IMR-90 (cell line): Measurements from ENCODE around the gene ARL6. TPM values are rescaled to one million over a fixed set of nuclear protein-coding genes. Genes with fewer than 3 reads are reported as not detected.

ENCODE experiments used
- ATAC-seq: fragments of 200-7000 bp; cut with Tn5 transposase; 2 replicates; pipeline ENCODE4 v1.9.1; 2020; ENCODE audit warnings: low read depth, mild to moderate bottlenecking, moderate library complexity
- BruUV-seq: library from RNA; stranded (reverse); fragments of 400-500 nt; replicated peaks from 2 replicates; lab custom pipeline; 2021; lab: Mats Ljungman, UMichigan
- CTCF ChIA-PET: fragments of 300-600 bp; formaldehyde crosslinking; extraction: SDS; loops from one replicate; lab custom pipeline; 2021; ENCODE audit warnings: antibody characterized with exemption; lab: Yijun Ruan, JAX
- POLR2A ChIA-PET: fragments of 300-600 bp; sonication (Branson Sonifier 250); formaldehyde crosslinking; loops from one replicate; lab custom pipeline; 2022; ENCODE audit warnings: antibody characterized with exemption; ENCODE audit not compliant: unreplicated experiment; lab: Charles Lee
- DNase-seq: peaks from one replicate; pipeline ENCODE4 v3.0.0; 2013
- H2AFZ ChIP-seq: replicated peaks from 2 replicates; pipeline ENCODE3; 2013; ENCODE audit warnings: low read length, mild to moderate bottlenecking; ENCODE audit not compliant: poor library complexity
- H2AK5ac ChIP-seq: 2 replicates; pipeline ENCODE4 v1.6.1; 2013; ENCODE audit warnings: low read depth, low read length, inconsistent platforms
- H2AK9ac ChIP-seq: replicated peaks from 2 replicates; pipeline ENCODE3; 2013; ENCODE audit warnings: mild to moderate bottlenecking, low read depth, low read length, moderate library complexity; ENCODE audit not compliant: poor library complexity
- H2BK120ac ChIP-seq: 2 replicates; pipeline ENCODE4 v1.6.1; 2013; ENCODE audit warnings: low read depth, low read length, inconsistent platforms
- H2BK15ac ChIP-seq: 3 replicates; pipeline ENCODE4 v1.6.1; 2013; ENCODE audit warnings: low read depth, low read length, inconsistent platforms
- H2BK20ac ChIP-seq: 2 replicates; pipeline ENCODE4 v1.6.1; 2013; ENCODE audit warnings: low read depth, mild to moderate bottlenecking, inconsistent platforms, low read length, moderate library complexity
- H2BK5ac ChIP-seq: 2 replicates; pipeline ENCODE4 v1.6.1; 2013; ENCODE audit warnings: mild to moderate bottlenecking, low read depth, low read length, inconsistent platforms; ENCODE audit not compliant: poor library complexity, severe bottlenecking
- H3K14ac ChIP-seq: replicated peaks from 2 replicates; pipeline ENCODE4 v1.6.1; 2013; ENCODE audit warnings: low read depth, low read length, inconsistent platforms
- H3K18ac ChIP-seq: 2 replicates; pipeline ENCODE4 v1.6.1; 2013; ENCODE audit warnings: low read depth, low read length, control low read depth
- H3K23ac ChIP-seq: 2 replicates; pipeline ENCODE4 v1.6.1; 2013; ENCODE audit warnings: low read depth, low read length, inconsistent platforms
- H3K27ac ChIP-seq: 2 replicates; pipeline ENCODE4 v1.5.1; 2013; ENCODE audit warnings: mild to moderate bottlenecking, control low read depth, low read length; ENCODE audit not compliant: insufficient read depth
- H3K27me3 ChIP-seq: 2 replicates; pipeline ENCODE4 v1.6.1; 2013; ENCODE audit warnings: low read length; ENCODE audit not compliant: control insufficient read depth, insufficient read depth
- H3K36me3 ChIP-seq: 2 replicates; pipeline ENCODE4 v1.6.1; 2013; ENCODE audit warnings: low read length, mixed read lengths; ENCODE audit not compliant: control insufficient read depth, insufficient read depth
- H3K4ac ChIP-seq: 2 replicates; pipeline ENCODE4 v1.6.1; 2013; ENCODE audit warnings: low read depth, low read length, inconsistent platforms
- H3K4me1 ChIP-seq: 2 replicates; pipeline ENCODE4 v1.6.1; 2013; ENCODE audit warnings: low read length, mixed read lengths; ENCODE audit not compliant: control insufficient read depth, insufficient read depth
- H3K4me2 ChIP-seq: 2 replicates; pipeline ENCODE4 v1.6.1; 2013; ENCODE audit warnings: low read depth, mild to moderate bottlenecking, control low read depth, low read length, moderate library complexity
- H3K4me3 ChIP-seq: 2 replicates; pipeline ENCODE4 v1.5.1; 2013; ENCODE audit warnings: low read depth, mild to moderate bottlenecking, control low read depth, low read length, moderate library complexity; ENCODE audit not compliant: insufficient read depth
- H3K56ac ChIP-seq: 2 replicates; pipeline ENCODE4 v1.6.1; 2013; ENCODE audit warnings: low read length, inconsistent platforms; ENCODE audit not compliant: insufficient read depth; ENCODE audit errors: extremely low read depth
- H3K79me1 ChIP-seq, 2 experiments: 2 replicates each; pipeline ENCODE4 v1.6.1; 2013; ENCODE audit warnings: low read length in 2 of 2, inconsistent platforms in 1 of 2, low read depth in 1 of 2
- H3K9ac ChIP-seq: 2 replicates; pipeline ENCODE4 v1.6.1; 2013; ENCODE audit warnings: low read depth, low read length, control low read depth
- H3K9me1 ChIP-seq: 2 replicates; pipeline ENCODE4 v1.6.1; 2013; ENCODE audit warnings: low read length, inconsistent platforms; ENCODE audit not compliant: insufficient read depth
- H3K9me3 ChIP-seq: 2 replicates; pipeline ENCODE4 v1.6.1; 2013; ENCODE audit warnings: low read length; ENCODE audit not compliant: control insufficient read depth, insufficient read depth
- H4K20me1 ChIP-seq: 2 replicates; pipeline ENCODE4 v1.6.1; 2013; ENCODE audit warnings: low read length, inconsistent platforms; ENCODE audit not compliant: insufficient read depth
- H4K5ac ChIP-seq: 2 replicates; pipeline ENCODE4 v1.6.1; 2013; ENCODE audit warnings: mild to moderate bottlenecking, low read depth, low read length, control low read depth
- H4K8ac ChIP-seq, 2 experiments: 2 replicates each; pipeline ENCODE4 v1.6.1; 2013; ENCODE audit warnings: low read depth in 2 of 2, low read length in 2 of 2, control low read depth in 1 of 2, inconsistent platforms in 1 of 2
- H4K91ac ChIP-seq: 2 replicates; pipeline ENCODE4 v1.6.1; 2013; ENCODE audit warnings: low read depth, low read length, inconsistent platforms; ENCODE audit not compliant: insufficient read depth
- RCOR1 ChIP-seq: IDR thresholded peaks from 2 replicates; pipeline ENCODE4 v1.6.1; 2012; ENCODE audit warnings: mild to moderate bottlenecking, low read length, improper control_type of control experiment; ENCODE audit not compliant: insufficient replicate concordance
- WGBS, 2 experiments: methylation state at CpG; one replicate each; pipeline versions ENCODE4 v1.1.5 to v1.1.7; 2013; ENCODE audit warnings: missing lambda C conversion rate in 2 of 2; ENCODE audit not compliant: insufficient read length in 1 of 2; ENCODE audit errors: extremely low coverage in 2 of 2; 5-methylcytosine and 5-hydroxymethylcytosine counted together
- dilution Hi-C: fragments of 300-500 bp; cut with HindIII; formaldehyde crosslinking; loops from one replicate; pipeline ENCODE4 v1.14.3; 2018; ENCODE audit warnings: low sequenced_read_pairs; ENCODE audit not compliant: unreplicated experiment
- in situ Hi-C: fragments of 300-500 bp; cut with MboI; formaldehyde crosslinking; loops from 3 replicates; pipeline ENCODE4 v1.14.3; 2019; ENCODE audit warnings: low sequenced_read_pairs, inconsistent platforms, mixed read lengths
- intact Hi-C: fragments of 100-400 bp; cut with micrococcal nuclease; formaldehyde crosslinking; loops from 2 replicates; pipeline ENCODE4 v1.10.0; 2022
- polyA plus RNA-seq, 3 experiments: library from polyadenylated mRNA; depleted of rRNA; stranded (reverse); fragments of >200 nt; gene quantifications; 2 replicates each; pipeline ENCODE4 v1.2.3, GENCODE V29; 2012; ENCODE audit warnings: low replicate concordance in 1 of 3
- total RNA-seq: library from RNA; depleted of rRNA; stranded (reverse); fragments of >200 nt; gene quantifications from 2 replicates; pipeline ENCODE4 v1.2.3, GENCODE V29; 2012; rRNA removed

The ARL6 gene
- total and polyA plus RNA-seq, 2 of the 4 experiments (the other 2 are of a cell fraction) = 3.1 to 3.4 TPM

- no CpG with 5 or more reads among the region's 3 CpGs for WGBS, 2 experiments
- in situ Hi-C loops (no loop called here), dilution Hi-C loops (no loop called here), intact Hi-C loops (no loop called here)
- no peak overlapping the region for H2BK20ac ChIP-seq
- BruUV-seq = no TSS peak
- CTCF ChIA-PET = no interaction called here
- H3K36me3 ChIP-seq = peaks cover 6% of the 10 kb centered on the region
- no peak overlapping the region for H2BK120ac ChIP-seq
- no peak overlapping the region for H3K4me3 ChIP-seq
- no peaks in the 10 kb centered on the region for H3K27me3 ChIP-seq
- H3K79me1 ChIP-seq = peaks cover 6 to 20% of the 10 kb centered on the region in 2 experiments; a peak in 2 of 4 replicates
- no peak overlapping the region for H3K18ac ChIP-seq
- no peak overlapping the region for H4K5ac ChIP-seq
- H2BK5ac ChIP-seq = no peak overlapping the region
- DNase-seq = no peak
- no peak overlapping the region for H3K23ac ChIP-seq
- no peak for ATAC-seq
- no peak overlapping the region for H2AK9ac ChIP-seq
- no peak overlapping the region for H3K9ac ChIP-seq
- H4K8ac ChIP-seq = no peak overlapping the region
- H3K27ac ChIP-seq = no peak overlapping the region
- no peak for TF ChIP-seq RCOR1
- no peaks in the 10 kb centered on the region for H3K9me1 ChIP-seq
- H4K91ac ChIP-seq = no peak overlapping the region
- POLR2A ChIA-PET = no interaction called here
- H3K4me1 ChIP-seq = no peaks in the 10 kb centered on the region
- H4K20me1 ChIP-seq = no peaks in the 10 kb centered on the region
- no peak overlapping the region for H2AFZ ChIP-seq
- no peak overlapping the region for H3K4me2 ChIP-seq
- no peak overlapping the region for H3K56ac ChIP-seq
- no peak overlapping the region for H3K14ac ChIP-seq
- no peaks in the 10 kb centered on the region for H3K9me3 ChIP-seq
- no peak overlapping the region for H2AK5ac ChIP-seq
- H3K4ac ChIP-seq = no peak overlapping the region
- no peak overlapping the region for H2BK15ac ChIP-seq
These were observed 84.2 kb downstream of the ARL6 start for GRCh38 chr3:97848779-97849178.

Other genes starting within 250 kb of the ARL6 start
- 23.9 and 26.2 TPM in 2 replicates for gene CRYBG3, start 57.3 kb downstream of the ARL6 start, total RNA-seq
- gene CRYBG3, start 57.3 kb downstream of the ARL6 start, polyA plus RNA-seq (2012; rRNA removed) = 4.2 and 4.9 TPM in 2 replicates
- 26.7 and 27.8 TPM in 2 replicates for gene RIOX2, start 207.7 kb downstream of the ARL6 start, total RNA-seq
- gene RIOX2, start 207.7 kb downstream of the ARL6 start, polyA plus RNA-seq (2012; rRNA removed) = 15.1 and 17.2 TPM in 2 replicates